NCI-H524 treated with DMSO at 0.1 percent for 48 hours (cell line): Measurements from ENCODE around the gene MUC2.
"Not testable (repeated sequence)": the region's sequence is repeated elsewhere in the genome, so short reads cannot be mapped to it uniquely, and the experiment has no call there.

Source experiments
- DNase-seq: peaks from one replicate; lab custom pipeline; 2025; lab: John Stamatoyannopoulos, UW

Gene MUC2

DNA sequence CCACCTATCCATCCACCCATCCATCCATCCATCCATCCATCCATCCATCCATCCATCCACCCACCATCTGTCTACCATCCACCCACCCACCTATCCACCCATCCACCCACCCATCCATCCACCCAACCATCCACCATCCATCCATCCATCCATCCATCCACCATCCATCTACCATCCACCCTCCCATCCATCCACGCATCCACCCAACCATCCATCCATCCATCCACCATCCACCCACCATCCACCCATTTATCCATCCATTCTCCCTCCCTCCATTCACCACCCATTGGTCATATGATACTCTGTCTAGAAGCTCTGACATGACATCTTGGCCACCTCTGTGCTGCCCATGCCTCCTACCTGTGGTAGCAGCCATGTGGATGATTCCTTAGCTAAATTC is 31.7 kb downstream of the MUC2 start:
- DNase-seq: no peak

DNA sequence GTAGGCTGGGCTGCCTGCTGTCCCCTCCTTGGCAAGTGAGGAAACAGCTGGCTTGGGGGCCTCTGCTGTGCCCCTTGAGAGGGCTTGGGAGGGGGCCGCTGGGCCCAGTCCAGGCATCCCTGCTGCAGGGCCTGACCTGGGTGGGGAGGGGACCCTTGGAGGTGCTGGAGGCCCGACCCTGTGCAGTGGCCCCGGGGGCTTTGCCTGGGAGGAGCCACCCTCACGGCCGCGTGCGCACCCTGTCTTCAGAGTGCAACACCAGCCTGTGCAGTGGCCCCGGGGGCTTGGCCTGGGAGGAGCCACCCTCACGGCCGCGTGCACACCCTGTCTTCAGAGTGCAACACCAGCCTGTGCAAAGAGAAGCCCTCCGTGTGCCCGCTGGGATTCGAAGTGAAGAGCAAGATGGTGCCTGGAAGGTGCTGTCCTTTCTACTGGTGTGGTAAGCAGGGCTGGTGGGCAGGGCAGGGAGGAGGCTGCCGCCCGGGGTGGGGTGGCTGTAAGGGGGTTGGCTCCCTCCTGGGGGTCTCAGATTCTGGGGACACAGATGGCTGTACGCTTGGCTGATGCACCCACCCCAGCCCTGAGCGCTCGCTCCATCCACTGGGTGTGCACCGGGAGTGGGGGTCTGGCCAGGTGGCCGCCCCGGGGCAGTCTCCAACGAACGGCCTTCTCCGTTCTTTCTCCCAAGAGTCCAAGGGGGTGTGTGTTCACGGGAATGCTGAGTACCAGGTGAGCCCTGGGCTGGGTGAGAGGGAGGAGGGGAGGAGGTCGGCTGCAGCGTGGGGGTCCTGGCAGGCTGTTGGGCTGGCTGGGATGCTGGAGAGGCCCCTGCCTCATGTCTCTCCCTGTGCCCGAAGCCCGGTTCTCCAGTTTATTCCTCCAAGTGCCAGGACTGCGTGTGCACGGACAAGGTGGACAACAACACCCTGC is 32.9 kb downstream of the MUC2 start:
- DNase-seq: no peak

DNA sequence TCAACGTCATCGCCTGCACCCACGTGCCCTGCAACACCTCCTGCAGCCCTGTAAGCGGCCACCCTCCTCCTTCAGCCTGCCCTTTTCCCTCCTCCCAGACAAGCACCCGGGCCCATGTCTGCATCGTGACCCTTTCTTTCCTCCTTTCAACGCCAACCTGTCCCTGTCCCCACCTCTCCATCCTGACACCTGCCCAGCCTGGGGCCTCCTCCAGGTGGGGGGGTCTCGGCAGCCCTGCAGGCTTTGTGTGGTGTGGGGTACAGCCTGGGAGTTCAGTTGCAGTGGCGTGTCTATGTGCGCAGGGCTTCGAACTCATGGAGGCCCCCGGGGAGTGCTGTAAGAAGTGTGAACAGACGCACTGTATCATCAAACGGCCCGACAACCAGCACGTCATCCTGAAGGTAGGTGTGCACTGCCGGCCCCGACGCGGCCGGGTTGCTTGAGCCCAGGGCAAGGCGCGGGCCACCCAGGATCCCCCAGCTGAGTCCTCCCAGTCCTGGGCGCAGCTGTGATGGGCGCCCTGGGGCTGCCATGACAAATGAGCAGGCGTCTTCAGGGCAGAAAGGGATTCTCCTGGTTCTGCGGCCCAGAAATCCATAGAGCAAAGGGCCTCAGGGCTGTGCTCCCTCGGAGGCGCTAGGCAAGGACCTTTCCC is 33.7 kb downstream of the MUC2 start:
- no peak for DNase-seq

DNA sequence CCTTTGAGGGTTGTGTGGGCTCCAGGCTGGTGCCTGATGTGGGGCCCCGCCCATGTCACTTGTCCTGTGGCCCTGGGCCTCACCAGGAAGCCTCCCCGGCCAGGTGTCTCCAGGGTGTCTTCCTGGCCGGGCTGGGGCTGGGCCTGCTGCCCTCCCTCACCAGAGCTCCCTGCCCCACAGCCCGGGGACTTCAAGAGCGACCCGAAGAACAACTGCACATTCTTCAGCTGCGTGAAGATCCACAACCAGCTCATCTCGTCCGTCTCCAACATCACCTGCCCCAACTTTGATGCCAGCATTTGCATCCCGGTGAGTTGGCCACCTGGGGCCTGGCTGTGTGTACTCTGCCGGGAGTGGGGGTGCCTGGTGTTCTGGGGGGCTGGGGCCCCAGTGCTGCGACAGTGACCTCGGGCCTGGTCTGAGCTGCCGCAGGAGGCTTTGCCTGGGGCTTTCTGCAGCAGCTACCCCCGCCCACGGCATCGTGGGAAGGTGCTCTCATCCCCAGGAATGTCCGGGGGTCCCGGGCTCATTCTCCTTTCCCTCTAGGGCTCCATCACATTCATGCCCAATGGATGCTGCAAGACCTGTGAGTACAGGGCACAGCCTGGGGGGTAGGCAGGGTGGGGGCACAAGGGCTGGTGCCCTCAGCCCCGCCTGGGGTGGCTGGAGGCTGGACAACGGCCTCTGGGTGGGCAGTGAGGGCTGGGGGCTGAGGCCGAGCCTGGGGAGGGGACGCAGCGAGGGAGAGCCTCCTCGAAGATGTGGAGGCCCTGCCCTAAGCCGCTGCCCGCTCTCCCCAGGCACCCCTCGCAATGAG is 34.6 kb downstream of the MUC2 start:
- no peak for DNase-seq

DNA sequence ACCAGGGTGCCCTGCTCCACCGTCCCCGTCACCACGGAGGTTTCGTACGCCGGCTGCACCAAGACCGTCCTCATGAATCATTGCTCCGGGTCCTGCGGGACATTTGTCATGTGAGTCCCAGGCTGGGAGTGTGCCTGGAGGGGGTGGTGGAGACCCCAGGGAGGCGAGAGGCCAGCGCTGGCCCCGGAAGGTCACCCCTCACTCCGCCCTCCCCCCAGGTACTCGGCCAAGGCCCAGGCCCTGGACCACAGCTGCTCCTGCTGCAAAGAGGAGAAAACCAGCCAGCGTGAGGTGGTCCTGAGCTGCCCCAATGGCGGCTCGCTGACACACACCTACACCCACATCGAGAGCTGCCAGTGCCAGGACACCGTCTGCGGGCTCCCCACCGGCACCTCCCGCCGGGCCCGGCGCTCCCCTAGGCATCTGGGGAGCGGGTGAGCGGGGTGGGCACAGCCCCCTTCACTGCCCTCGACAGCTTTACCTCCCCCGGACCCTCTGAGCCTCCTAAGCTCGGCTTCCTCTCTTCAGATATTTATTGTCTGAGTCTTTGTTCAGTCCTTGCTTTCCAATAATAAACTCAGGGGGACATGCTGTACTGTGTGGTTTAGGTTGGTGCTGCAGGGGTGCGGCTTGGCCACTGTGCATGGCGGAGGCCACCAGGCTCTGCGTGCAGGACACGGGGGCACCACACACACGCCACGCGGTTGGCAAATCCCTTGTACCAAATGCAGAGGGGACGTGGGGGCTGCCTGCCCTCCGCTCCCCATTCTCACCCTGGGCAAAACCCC is 35.4 kb downstream of the MUC2 start:
- DNase-seq: no peak

DNA sequence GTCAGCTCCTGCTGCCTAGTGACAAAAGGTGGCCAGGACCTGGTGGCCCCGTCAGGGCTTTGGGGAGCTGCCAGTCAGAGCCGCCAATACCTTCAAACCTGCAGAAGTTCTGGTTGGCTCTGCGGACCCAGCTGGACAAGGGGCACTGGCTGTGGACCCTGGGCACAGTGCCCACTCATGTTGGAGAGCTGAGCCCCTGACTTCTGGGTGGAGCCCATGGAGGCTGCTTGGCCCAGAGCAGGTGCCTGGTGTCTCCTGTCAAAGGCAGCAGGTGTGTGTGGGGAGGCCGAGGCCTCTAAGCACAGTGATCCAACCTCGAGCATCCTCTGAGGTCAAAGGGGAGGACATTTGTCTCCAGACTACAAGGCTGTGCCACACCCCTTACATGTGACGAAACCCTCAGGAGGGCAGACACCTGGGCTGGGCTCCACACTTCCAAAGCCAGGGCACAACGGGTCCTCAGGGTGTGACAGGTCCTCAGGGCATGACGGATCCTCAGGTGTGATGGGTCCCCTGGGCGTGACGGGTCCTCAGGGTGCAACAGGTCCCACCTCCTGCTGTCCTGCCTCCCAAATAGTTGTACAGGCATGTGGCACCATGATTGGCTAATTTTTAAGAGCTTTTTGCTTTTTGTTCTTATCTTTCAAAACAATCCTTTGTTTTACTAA is 37.0 kb downstream of the MUC2 start:
- no peak for DNase-seq

DNA sequence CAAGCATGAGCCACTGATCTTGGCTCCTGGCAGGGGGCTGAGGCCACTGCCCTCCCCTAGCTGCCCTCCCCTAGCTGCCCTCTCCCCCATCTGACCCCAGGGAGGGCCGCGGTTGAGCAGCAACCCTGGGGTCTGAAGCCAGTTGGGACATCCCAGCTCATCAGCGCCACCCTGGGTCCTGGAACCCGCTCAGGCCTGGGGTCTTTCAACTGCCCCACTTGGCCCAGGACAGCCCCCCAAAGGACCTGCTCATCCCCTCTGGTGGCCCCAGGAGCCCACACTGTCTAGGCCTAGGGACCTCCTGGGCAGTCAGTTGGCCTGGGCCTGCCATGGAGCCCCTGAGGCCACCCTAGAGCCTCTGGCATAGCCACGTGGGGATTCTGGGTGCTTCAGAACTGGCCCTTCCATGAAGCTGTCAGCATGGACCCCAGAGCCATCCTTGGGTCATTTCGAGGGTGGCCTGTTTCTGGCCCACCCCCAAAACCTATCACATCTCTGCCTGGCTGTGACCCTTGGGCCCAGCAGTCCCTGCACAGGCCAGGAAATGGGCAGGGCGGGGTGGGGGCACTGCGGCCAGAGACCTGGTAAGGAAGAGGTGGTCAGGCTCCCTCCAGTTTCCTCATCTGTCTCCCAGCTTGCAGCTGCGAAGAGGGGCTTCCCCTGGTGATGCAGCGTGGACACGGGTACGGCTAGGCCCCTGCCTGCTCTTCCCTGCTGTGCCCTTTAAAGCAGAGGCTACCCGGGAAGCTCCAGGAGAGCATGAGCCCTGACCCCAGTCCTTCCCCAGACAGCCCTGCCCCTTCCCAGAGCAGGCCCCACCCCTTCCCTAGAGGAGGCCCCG is 37.9 kb downstream of the MUC2 start:
- DNase-seq: no peak

DNA sequence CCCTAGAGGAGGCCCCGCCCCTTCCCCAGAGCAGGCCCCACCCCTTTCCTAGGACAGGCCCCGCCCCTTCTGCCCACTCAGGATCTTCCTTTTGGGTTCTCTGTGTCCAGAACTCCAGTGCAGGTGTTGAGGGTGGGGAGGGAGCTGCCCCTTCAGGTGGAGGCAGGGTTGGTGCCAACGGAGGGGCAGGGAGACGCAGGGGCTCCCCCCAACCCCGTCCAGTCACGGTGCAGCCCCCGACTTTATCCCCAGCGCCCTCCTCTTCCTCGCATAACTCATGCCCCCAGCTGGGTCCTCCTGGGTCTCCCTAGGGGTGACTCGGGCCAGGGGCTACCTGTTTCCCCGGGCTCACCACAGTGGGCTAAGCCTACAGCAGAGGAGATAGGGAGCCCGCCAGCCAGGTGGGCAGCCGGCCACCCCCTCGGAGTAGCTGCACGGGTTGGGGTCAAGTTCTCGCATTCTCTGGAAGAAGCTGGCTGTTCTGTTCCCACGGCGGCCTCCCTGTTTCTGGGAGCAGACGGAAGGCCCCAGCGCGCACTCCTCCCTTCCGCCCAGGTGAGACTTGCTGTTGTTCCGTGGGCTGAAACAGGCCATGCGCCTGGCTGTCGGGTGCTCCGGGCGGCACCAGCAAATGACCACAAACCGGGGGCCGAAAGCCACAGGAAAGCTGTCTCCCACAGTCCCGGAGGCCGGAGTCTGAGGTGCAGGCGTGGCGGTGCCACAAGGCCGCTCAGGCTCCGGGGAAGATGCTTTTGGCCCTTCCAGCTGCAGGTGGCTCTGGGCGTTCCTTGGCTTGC is 38.9 kb downstream of the MUC2 start:
- no peak for DNase-seq

DNA sequence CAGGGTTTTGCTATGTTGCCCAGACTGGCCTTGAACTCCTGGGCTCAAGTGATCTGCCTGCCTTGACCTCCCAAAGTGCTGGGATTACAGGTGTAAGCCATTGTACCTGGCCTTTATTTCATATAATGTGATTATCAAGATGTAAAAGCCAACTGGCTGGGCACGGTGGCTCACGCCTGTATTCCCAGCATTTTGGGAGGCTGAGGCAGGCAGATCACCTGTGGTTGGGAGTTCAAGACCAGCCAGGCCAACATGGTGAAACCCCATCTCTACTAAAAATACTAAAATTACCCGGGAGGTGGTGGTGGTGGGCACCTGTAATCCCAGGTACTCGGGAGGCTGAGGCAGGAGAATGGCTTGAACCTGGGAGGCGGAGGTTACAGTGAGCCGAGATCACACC is 40.6 kb downstream of the MUC2 start:
- DNase-seq: not testable (repeated sequence)

DNA sequence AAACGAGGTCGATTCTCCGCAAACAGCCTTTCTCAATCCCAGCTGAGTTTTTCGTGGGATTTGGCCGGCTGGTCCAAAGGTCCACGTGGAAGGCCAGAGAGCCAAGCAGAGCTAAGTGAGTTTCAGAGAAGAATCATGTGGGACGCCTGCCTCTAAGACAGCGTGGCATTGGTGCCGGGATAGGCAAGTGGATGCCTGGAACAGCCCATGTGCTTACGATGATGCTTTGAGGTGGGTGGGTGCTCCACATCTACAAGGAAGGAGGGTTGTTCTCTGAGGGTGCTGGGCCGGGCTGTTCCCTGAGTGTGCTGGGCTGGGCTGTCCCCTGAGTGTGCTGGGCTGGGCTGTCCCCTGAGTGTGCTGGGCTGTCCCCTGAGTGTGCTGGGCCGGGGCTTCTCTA is 41.4 kb downstream of the MUC2 start:
- DNase-seq: no peak

DNA sequence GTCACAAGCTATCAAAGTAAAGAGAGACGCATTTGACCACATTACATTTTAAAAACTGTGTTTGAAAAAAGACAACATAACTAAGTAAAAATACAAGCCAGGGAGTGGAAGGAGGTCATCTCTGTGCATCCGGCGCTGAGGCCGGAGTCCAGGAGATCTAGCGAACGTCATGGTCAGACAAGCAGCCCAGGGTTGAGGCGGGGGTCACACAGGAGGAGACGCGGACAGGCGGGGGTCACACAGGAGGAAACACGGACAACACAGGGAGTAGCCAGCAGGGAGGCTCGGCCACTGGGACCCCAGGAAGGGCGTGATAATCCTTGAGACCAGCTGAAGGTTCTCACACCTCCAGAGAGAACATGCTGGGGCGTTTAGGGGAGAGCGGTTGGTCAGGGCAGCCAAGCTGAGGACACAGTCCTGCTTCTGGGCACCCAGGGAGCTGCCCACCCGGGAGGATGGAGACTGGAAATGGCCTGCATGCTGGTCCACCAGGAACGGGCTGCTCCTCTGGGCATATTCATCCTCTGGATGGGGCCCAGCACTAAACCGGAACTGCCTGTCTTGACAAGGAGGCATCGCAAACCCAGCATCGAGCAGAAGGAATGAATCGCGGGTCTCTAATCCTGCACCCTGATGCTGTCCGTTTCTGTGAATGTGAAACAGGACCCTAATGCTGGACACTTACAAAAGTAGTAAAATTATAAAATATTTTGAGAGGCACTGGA is 42.2 kb downstream of the MUC2 start:
- no peak for DNase-seq

DNA sequence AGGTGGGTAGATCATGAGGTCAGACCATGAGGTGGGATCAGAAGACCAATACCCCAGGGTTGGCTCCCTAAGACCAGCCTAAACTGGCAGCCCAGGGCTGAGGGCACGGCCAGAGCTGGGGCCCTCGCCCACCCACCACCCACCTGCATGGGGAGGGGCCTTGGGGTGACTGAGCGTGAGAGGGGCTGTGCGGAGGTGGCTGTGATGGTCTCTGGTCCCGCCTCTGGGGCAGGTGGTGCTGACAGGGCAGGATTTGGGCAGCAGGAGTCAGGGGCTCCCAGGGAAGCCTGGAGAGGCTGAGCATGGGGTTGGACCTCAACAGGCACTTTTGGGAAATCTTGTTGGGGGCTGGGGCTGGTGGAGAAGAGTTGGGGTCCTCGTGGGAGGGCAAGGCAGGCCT is 43.3 kb downstream of the MUC2 start:
- DNase-seq: no peak

DNA sequence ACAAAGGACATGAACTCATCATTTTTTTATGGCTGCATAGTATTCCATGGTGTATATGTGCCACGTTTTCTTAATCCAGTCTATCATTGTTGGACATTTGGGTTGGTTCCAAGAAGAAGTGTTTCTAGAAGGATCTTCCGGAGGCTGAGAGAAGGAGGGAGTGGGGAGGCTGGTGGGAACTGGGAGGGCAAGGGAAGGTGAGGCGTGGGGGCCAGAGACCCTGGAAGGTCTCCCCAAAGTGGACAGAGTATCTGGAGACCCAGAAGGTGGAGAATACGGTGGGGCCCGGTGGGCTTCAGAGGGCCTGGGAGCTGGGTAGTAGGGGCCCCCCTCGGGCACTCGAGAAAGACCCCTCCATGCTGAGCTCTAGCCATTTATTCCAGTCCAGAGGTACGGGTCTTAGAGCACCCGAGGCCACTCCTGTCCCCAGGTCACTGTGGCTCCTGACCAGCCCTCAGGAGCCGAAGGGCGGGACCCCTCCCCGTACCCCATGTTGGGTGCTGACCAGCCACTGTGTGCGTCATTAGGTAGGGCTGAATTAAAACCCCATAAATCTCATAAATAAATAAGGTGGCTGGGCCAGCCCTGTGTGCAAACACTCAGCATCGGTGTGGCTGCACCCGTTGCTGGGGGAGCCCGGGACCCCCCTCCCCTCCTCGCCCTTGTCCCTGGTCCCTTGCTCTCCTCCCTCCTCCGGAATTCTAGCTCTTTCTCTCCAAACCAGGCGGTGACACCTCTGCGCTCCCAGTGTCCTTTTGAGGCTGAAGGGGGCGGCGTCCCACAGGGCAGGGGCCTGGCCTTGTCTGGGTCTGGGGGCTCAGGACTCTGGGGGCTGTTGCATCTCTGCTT is 44.3 kb downstream of the MUC2 start:
- no peak for DNase-seq

DNA sequence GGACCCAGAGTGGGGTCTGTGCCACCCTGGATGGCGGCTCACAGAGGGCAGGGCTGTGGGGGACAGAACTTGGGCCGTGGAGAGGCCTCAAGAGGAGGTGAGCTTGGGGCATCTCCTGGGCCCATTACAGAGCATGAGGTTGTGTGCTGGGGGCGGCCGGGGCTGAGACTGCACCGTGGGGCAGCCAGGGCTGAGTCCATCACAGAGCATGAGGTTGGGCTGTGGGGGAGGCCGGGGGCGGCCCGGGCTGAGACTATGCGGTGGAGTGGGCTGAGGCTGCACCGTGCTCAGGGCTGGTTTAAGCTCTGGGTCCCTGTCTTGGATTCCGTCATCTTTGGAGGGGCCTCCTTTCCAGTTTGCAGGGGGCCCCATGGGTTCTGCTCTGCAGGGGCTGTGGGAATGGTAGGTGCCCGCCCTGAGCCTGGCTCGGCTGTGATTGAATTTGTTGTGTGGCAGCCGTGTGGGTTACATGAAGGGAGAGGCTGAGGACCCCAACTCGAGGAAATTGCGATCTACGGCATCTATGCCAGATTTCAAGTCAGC is 45.0 kb downstream of the MUC2 start:
- DNase-seq: no peak

DNA sequence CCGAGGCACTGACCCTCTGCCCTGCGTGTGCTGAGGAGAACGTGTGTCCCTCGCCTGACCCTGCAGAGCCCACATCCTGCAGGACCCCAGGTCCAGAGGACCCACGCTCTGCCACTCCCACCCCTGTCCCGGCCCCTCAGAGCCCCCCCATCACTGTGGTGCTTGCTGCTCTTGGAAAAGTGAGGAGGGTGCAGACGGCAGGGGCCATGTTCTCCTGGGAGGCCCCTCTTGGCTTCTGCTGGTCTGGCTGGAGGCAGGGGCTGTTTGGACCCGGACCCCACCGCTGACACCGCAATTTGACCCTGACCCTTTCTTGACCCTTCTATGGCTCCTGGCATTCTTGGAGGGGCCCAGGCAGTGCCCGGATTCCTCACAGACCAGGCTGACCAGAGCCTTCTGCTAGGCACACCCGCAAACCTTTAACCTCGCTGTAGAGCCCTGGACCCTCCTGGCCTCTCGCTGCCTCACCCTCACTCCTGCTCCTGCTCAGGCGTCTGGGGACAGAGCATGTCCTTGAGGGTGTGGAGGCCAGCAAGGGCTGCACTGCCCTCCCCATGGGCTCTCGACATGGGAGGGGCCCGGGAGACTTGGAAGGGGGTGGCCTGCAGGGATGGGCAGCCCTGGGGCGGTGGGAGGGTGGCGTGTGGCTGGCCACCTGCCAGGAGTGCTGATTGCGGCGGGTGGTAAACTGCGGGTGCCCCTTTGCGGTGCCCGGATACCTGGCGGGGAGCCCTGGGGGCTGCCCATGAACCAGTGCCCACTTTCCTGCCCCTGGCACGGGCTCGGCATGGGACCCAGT is 46.1 kb downstream of the MUC2 start:
- DNase-seq: no peak

DNA sequence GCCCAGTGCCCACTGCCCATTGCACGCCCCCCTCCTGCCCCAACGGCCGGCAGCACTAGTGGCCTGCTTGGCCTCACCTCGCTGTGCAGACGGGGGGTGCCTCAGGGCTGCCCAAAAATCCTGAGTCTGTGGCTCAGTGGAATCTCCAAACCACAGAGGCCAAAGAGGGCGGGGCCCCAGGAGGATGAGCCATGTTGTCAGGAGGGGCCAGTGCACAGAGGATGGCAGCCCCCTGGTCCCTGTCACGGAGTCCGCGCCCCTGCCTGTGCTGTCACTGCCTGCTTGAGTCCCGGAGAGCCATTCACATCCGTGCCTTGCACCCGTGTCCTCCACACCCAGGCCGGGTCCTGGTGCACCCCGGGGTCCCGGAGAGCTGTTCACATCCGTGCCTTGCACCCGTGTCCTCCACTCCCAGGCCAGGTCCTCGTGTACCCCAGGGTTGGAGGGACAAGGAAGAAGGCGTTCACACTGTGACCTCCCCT is 46.7 kb downstream of the MUC2 start:
- no peak for DNase-seq
